GM23338 (cell line): ENCODE measurements around the gene SCGB3A1. TPM values are rescaled to one million over a fixed set of nuclear protein-coding genes. Genes with fewer than 3 reads are reported as not detected.

Experiments used
- ATAC-seq: fragments of 200-7000 bp; cut with Tn5 transposase; 3 replicates; pipeline ENCODE4 v1.9.1; 2020
- DNase-seq: peaks from one replicate; pipeline ENCODE4 v3.0.0-alpha.2; 2015; ENCODE audit warnings: low spot score
- H2AFZ ChIP-seq: fragments of 200-600 bp; sonication (generic); 2 replicates; pipeline ENCODE4 v1.8.0; 2016; ENCODE audit warnings: antibody characterized with exemption, mild to moderate bottlenecking, moderate library complexity
- H3F3A ChIP-seq: fragments of 200-600 bp; sonication (generic); replicated peaks from 2 replicates; pipeline ENCODE4 v1.8.0; 2017; ENCODE audit warnings: antibody characterized with exemption, mixed run types, low read depth
- H3K27ac ChIP-seq: fragments of 200-600 bp; sonication (generic); 2 replicates; pipeline ENCODE4 v1.6.1; 2016; ENCODE audit warnings: low read depth
- H3K27me3 ChIP-seq: fragments of 200-600 bp; sonication (generic); 2 replicates; pipeline ENCODE4 v1.8.0; 2016; ENCODE audit warnings: mild to moderate bottlenecking, mixed run types, moderate library complexity; ENCODE audit not compliant: insufficient read depth
- H3K36me3 ChIP-seq: fragments of 200-600 bp; sonication (generic); 2 replicates; pipeline ENCODE4 v1.8.0; 2016; ENCODE audit warnings: mild to moderate bottlenecking; ENCODE audit not compliant: insufficient read depth
- H3K4me1 ChIP-seq: fragments of 200-600 bp; sonication (generic); 2 replicates; pipeline ENCODE4 v1.8.0; 2016; ENCODE audit warnings: mild to moderate bottlenecking, moderate library complexity; ENCODE audit not compliant: insufficient read depth
- H3K4me2 ChIP-seq: fragments of 200-600 bp; sonication (generic); 2 replicates; pipeline ENCODE4 v1.7.1; 2017; ENCODE audit warnings: mixed run types
- H3K4me3 ChIP-seq: fragments of 200-600 bp; sonication (generic); 2 replicates; pipeline ENCODE4 v1.6.1; 2016; ENCODE audit warnings: mixed run types
- H3K79me2 ChIP-seq: fragments of 200-600 bp; sonication (generic); replicated peaks from 2 replicates; pipeline ENCODE4 v1.8.0; 2017; ENCODE audit warnings: mild to moderate bottlenecking; ENCODE audit not compliant: insufficient read depth
- H3K9me2 ChIP-seq: fragments of 200-600 bp; sonication (generic); 2 replicates; pipeline ENCODE4 v1.8.0; 2017; ENCODE audit not compliant: insufficient read depth
- H4K20me1 ChIP-seq: fragments of 200-600 bp; sonication (generic); replicated peaks from 2 replicates; pipeline ENCODE4 v1.8.0; 2017; ENCODE audit warnings: mild to moderate bottlenecking; ENCODE audit not compliant: insufficient read depth
- H3K27ac Mint-ChIP-seq: 2 replicates; pipeline ENCODE4 v1.8.0; 2020; ENCODE audit warnings: inconsistent platforms, mild to moderate bottlenecking, moderate library complexity, mixed read lengths
- H3K27me3 Mint-ChIP-seq: 3 replicates; pipeline ENCODE4 v1.8.0; 2022; ENCODE audit warnings: low read depth, mild to moderate bottlenecking, moderate library complexity, mixed read lengths, inconsistent platforms; ENCODE audit not compliant: insufficient read depth, poor library complexity
- H3K36me3 Mint-ChIP-seq: 3 replicates; pipeline ENCODE4 v1.8.0; 2021; ENCODE audit warnings: low read depth, mild to moderate bottlenecking, inconsistent platforms, moderate library complexity, mixed read lengths
- H3K4me1 Mint-ChIP-seq: 3 replicates; pipeline ENCODE4 v1.8.0; 2020; ENCODE audit warnings: mild to moderate bottlenecking, inconsistent platforms, mixed read lengths
- H3K4me3 Mint-ChIP-seq: 3 replicates; pipeline ENCODE4 v1.8.0; 2021; ENCODE audit warnings: moderate library complexity, mild to moderate bottlenecking, inconsistent platforms, mixed read lengths
- H3K9me3 Mint-ChIP-seq: 3 replicates; pipeline ENCODE4 v1.8.0; 2020; ENCODE audit warnings: moderate library complexity, mild to moderate bottlenecking, inconsistent platforms, mixed read lengths
- CREB1 ChIP-seq: fragments of 250-450 bp; sonication (Bioruptor Pico); IDR thresholded peaks from 2 replicates; pipeline ENCODE4 v1.5.0; 2020; ENCODE audit warnings: low read depth, mild to moderate bottlenecking, moderate library complexity
- CTCF ChIP-seq, 2 experiments: fragments of 200-600 bp in 1 of 2; sonication (generic) in 1 of 2; conservative IDR thresholded peaks; 2 replicates each; pipeline versions ENCODE4 v1.5.1 to v1.6.1; 2016 to 2017; ENCODE audit warnings: antibody characterized with exemption in 2 of 2, low read depth in 2 of 2, mild to moderate bottlenecking in 2 of 2, moderate library complexity in 1 of 2
- EZH2 ChIP-seq: fragments of 200-600 bp; sonication (generic); IDR thresholded peaks from one replicate; pipeline ENCODE4 v1.8.0; 2017; ENCODE audit warnings: antibody characterized with exemption, mild to moderate bottlenecking, low read depth; ENCODE audit not compliant: unreplicated experiment
- EZH2phosphoT487 ChIP-seq: fragments of 200-600 bp; sonication (generic); IDR thresholded peaks from one replicate; pipeline ENCODE4 v1.8.1; 2018; ENCODE audit warnings: antibody characterized with exemption; ENCODE audit not compliant: unreplicated experiment
- JUNB ChIP-seq: IDR thresholded peaks from one replicate; pipeline ENCODE4 v1.6.1; 2016; ENCODE audit warnings: antibody characterized with exemption; ENCODE audit not compliant: unreplicated experiment
- NANOG ChIP-seq: IDR thresholded peaks from 2 replicates; pipeline ENCODE4 v1.6.1; 2016; ENCODE audit warnings: antibody characterized with exemption, borderline replicate concordance
- POLR2AphosphoS5 ChIP-seq: IDR thresholded peaks from 2 replicates; pipeline ENCODE4 v1.6.1; 2016; ENCODE audit warnings: antibody characterized with exemption, low read depth
- STAT1 ChIP-seq: IDR thresholded peaks from one replicate; pipeline ENCODE4 v1.6.1; 2016; ENCODE audit warnings: antibody characterized with exemption; ENCODE audit not compliant: unreplicated experiment
- ZNF114 ChIP-seq: fragments of 250-450 bp; sonication (Bioruptor Pico); IDR thresholded peaks from 2 replicates; pipeline ENCODE4 v1.5.0; 2020; ENCODE audit warnings: mild to moderate bottlenecking, moderate library complexity
- ZNF331 ChIP-seq: fragments of 250-450 bp; sonication (Bioruptor Pico); IDR thresholded peaks from 2 replicates; pipeline ENCODE4 v1.5.0; 2020; ENCODE audit warnings: low read depth, mild to moderate bottlenecking, moderate library complexity
- ZNF462 ChIP-seq: fragments of 250-450 bp; sonication (Bioruptor Pico); IDR thresholded peaks from 2 replicates; pipeline ENCODE4 v1.5.0; 2020; ENCODE audit warnings: mild to moderate bottlenecking, moderate library complexity
- polyA plus RNA-seq: library from polyadenylated mRNA; unstranded; fragments of >200 nt; fragmentation: Nextera tagmentation; extraction: Ambion mirVana; gene quantifications from 2 replicates; pipeline ENCODE4 v1.2.1, GENCODE V29; 2016
- total RNA-seq: library from RNA; depleted of rRNA; stranded (reverse); fragments of >200 nt; shearing (Covaris generic); gene quantifications from 2 replicates; pipeline ENCODE4 v1.2.3, GENCODE V29; 2014
- TF ChIP-seq, protein P1 (sequence below): IDR thresholded peaks from one replicate; pipeline ENCODE4 v1.6.1; 2018; ENCODE audit warnings: antibody characterized with exemption; ENCODE audit not compliant: unreplicated experiment
- TF ChIP-seq, protein P2 (sequence below): IDR thresholded peaks from 2 replicates; pipeline ENCODE4 v1.6.1; 2016; ENCODE audit warnings: antibody characterized with exemption

Gene SCGB3A1
- total and polyA plus RNA-seq, 2 experiments from 2014 or later, result not detected

GRCh38 chr5:180637962-180638680 lies 46.8 kb upstream of the SCGB3A1 start:
- Mint-ChIP-seq H3K9me3 (peaks cover 10% of the 10 kb centered on the region; the same call in 2 of the 3 replicates), H3K4me3 (no peak overlapping the region), H3K36me3 (no peaks in the 10 kb centered on the region; the same call in 2 of the 3 replicates), H3K27ac (no peak overlapping the region), H3K27me3 (peaks cover 7% of the 10 kb centered on the region), H3K4me1 (peaks cover 3% of the 10 kb centered on the region; the same call in 2 of the 3 replicates)
- Histone ChIP-seq H2AFZ (no peak overlapping the region), H3K36me3 (no peaks in the 10 kb centered on the region), H4K20me1 (no peaks in the 10 kb centered on the region), H3K4me1 (no peaks in the 10 kb centered on the region), H3F3A (no peaks in the 10 kb centered on the region), H3K79me2 (no peaks in the 10 kb centered on the region), H3K9me2 (no peaks in the 10 kb centered on the region), H3K4me2 (no peak overlapping the region), H3K27ac (no peak overlapping the region), H3K4me3 (no peak overlapping the region), H3K27me3 (no peaks in the 10 kb centered on the region)
- TF ChIP-seq, protein P1, sequence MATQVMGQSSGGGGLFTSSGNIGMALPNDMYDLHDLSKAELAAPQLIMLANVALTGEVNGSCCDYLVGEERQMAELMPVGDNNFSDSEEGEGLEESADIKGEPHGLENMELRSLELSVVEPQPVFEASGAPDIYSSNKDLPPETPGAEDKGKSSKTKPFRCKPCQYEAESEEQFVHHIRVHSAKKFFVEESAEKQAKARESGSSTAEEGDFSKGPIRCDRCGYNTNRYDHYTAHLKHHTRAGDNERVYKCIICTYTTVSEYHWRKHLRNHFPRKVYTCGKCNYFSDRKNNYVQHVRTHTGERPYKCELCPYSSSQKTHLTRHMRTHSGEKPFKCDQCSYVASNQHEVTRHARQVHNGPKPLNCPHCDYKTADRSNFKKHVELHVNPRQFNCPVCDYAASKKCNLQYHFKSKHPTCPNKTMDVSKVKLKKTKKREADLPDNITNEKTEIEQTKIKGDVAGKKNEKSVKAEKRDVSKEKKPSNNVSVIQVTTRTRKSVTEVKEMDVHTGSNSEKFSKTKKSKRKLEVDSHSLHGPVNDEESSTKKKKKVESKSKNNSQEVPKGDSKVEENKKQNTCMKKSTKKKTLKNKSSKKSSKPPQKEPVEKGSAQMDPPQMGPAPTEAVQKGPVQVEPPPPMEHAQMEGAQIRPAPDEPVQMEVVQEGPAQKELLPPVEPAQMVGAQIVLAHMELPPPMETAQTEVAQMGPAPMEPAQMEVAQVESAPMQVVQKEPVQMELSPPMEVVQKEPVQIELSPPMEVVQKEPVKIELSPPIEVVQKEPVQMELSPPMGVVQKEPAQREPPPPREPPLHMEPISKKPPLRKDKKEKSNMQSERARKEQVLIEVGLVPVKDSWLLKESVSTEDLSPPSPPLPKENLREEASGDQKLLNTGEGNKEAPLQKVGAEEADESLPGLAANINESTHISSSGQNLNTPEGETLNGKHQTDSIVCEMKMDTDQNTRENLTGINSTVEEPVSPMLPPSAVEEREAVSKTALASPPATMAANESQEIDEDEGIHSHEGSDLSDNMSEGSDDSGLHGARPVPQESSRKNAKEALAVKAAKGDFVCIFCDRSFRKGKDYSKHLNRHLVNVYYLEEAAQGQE, result no peak
- TF ChIP-seq, protein P2, sequence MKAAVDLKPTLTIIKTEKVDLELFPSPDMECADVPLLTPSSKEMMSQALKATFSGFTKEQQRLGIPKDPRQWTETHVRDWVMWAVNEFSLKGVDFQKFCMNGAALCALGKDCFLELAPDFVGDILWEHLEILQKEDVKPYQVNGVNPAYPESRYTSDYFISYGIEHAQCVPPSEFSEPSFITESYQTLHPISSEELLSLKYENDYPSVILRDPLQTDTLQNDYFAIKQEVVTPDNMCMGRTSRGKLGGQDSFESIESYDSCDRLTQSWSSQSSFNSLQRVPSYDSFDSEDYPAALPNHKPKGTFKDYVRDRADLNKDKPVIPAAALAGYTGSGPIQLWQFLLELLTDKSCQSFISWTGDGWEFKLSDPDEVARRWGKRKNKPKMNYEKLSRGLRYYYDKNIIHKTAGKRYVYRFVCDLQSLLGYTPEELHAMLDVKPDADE, result no peak
- TF ChIP-seq POLR2AphosphoS5, result no peak
- TF ChIP-seq ZNF114 (CRISPR knock-in tag), result no peak
- no peak for TF ChIP-seq STAT1
- TF ChIP-seq ZNF462, result no peak
- no peak for TF ChIP-seq ZNF331 (CRISPR knock-in tag)
- TF ChIP-seq CTCF (conservative IDR thresholded peaks at IDR 0.05; ENCODE audit: low read depth in 2 of 2), result no peak
- TF ChIP-seq EZH2phosphoT487, result no peak
- no peak for TF ChIP-seq CREB1 (CRISPR knock-in tag)
- TF ChIP-seq NANOG, result no peak
- no peak for TF ChIP-seq EZH2
- TF ChIP-seq JUNB, result no peak
- no peak for DNase-seq
- ATAC-seq, result peak; percentile 37
